ENCODE data around the gene ABHD12B. TPM values are rescaled to one million over a fixed set of nuclear protein-coding genes. Genes with fewer than 3 reads are reported as not detected.

ABHD12B gene
- total RNA-seq, 1 experiment from 2014 or later, result not detected

DNA sequence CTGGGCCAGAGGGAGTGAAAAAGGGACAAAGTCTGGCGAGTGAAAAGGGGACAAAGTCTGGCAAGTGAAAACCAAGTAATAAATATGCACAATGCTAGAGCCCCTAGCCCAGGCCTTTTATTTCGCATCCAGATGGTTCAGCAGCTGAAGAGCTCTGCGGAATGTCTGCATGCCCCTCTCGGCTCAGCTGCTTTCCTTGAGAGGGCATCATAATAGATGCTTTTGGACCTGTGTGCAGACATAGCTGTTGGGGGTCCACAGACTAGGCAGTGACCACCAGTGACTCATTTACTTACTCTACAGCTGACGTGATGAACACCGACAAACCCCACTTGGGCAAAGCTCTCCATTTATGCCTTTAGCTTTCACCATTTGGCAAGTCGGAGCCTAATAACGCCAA, 45.2 kb upstream of the ABHD12B start:
- Histone ChIP-seq H3K4me2 (no peak overlapping the region), H4K20me1 (ENCODE audit: insufficient read depth) (peaks cover 15% of the 10 kb centered on the region), H3K79me2 (ENCODE audit: low read depth) (peaks cover 34% of the 10 kb centered on the region), H3K27me3 (ENCODE audit: insufficient read depth, low read depth) (no peaks in the 10 kb centered on the region), H3K27ac (no peak overlapping the region), H3K36me3 (ENCODE audit: low read depth) (no peaks in the 10 kb centered on the region), H3F3A (ENCODE audit: insufficient read depth, low read depth) (no peaks in the 10 kb centered on the region), H3K9me2 (ENCODE audit: insufficient read depth) (no peaks in the 10 kb centered on the region), H3K4me3 (no peak overlapping the region), H3K4me1 (replicated peaks; ENCODE audit: insufficient read depth) (0 out of 2 replicates have a peak, but pooled peaks cover 8% of the 10 kb centered on the region), H3K9me3 (ENCODE audit: insufficient read depth, low read depth) (no peaks in the 10 kb centered on the region), H2AFZ (no peak overlapping the region)
- CTCF ChIA-PET, result no interaction called here
- no peak for DNase-seq
- intact Hi-C loops (cut with micrococcal nuclease; ENCODE audit: unreplicated experiment), result no loop called here
- no TSS peak for BruUV-seq (replicated peaks)
- POLR2A ChIA-PET (ENCODE audit: unreplicated experiment), result interaction anchor here (0.6 kb wide), 1 partner anchor 886 kb away, joined by 3 read pairs; no protein-coding TSS in a partner anchor
- no peak for TF ChIP-seq EZH2 (IDR thresholded peaks at IDR 0.05; ENCODE audit: low read depth)
- TF ChIP-seq, protein P1, sequence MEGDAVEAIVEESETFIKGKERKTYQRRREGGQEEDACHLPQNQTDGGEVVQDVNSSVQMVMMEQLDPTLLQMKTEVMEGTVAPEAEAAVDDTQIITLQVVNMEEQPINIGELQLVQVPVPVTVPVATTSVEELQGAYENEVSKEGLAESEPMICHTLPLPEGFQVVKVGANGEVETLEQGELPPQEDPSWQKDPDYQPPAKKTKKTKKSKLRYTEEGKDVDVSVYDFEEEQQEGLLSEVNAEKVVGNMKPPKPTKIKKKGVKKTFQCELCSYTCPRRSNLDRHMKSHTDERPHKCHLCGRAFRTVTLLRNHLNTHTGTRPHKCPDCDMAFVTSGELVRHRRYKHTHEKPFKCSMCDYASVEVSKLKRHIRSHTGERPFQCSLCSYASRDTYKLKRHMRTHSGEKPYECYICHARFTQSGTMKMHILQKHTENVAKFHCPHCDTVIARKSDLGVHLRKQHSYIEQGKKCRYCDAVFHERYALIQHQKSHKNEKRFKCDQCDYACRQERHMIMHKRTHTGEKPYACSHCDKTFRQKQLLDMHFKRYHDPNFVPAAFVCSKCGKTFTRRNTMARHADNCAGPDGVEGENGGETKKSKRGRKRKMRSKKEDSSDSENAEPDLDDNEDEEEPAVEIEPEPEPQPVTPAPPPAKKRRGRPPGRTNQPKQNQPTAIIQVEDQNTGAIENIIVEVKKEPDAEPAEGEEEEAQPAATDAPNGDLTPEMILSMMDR (conservative IDR thresholded peaks at IDR 0.05), result no peak

DNA sequence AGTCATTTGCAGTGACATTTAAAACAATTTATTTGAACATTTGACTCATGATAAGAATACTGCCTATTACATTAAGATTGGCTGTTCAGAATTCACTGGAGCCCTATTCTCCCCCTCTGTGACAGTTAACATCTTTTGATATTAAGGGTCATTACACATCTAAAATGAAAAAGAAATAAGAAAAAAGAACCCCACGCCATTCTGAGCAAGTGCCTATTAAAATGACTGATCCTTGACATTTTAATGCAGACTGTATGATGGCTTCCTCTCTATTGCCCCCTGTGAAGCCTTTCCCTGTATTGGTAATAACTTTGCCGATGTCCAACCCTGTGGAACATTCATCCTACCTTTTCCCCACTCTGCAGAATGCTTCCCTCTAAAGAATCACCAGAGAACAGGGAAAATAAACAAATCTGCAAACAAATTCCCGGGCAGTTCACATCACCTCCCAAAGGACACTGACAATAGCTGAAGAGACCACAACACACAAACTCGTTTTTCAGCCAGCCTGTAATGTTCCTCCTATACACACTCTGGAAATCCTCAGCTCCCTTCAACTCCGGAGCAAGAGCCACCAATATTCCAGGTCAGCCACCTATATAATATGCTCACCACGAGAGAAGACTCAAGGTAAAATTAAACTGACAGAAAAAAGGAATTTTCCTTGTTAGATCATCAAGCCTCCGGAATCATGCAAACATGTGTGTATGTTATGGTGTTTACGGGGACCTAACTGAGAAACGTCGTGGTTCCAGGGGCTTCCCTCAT, 42.9 kb upstream of the ABHD12B start:
- no peak for DNase-seq
- Histone ChIP-seq H3F3A (ENCODE audit: insufficient read depth, low read depth) (no peaks in the 10 kb centered on the region), H3K27me3 (ENCODE audit: insufficient read depth, low read depth) (no peaks in the 10 kb centered on the region), H3K4me3 (no peak overlapping the region), H3K79me2 (ENCODE audit: low read depth) (peaks cover 34% of the 10 kb centered on the region), H3K27ac (no peak overlapping the region), H2AFZ (no peak overlapping the region), H3K4me2 (peak overlapping the region; percentile 95), H3K9me2 (ENCODE audit: insufficient read depth) (no peaks in the 10 kb centered on the region), H4K20me1 (ENCODE audit: insufficient read depth) (peaks cover 15% of the 10 kb centered on the region), H3K36me3 (ENCODE audit: low read depth) (no peaks in the 10 kb centered on the region), H3K4me1 (replicated peaks; ENCODE audit: insufficient read depth) (0 out of 2 replicates have a peak, but pooled peaks cover 8% of the 10 kb centered on the region), H3K9me3 (ENCODE audit: insufficient read depth, low read depth) (no peaks in the 10 kb centered on the region)
- TF ChIP-seq EZH2 (IDR thresholded peaks at IDR 0.05; ENCODE audit: low read depth), result no peak
- TF ChIP-seq, protein P1 (conservative IDR thresholded peaks at IDR 0.05), result no peak
- ChIA-PET POLR2A (ENCODE audit: unreplicated experiment) (no interaction called here), CTCF (interaction anchor here (0.5 kb wide), 1 partner anchor 1195 kb away, joined by 3 read pairs; no protein-coding TSS in a partner anchor)
- intact Hi-C loops (cut with micrococcal nuclease; ENCODE audit: unreplicated experiment), result no loop called here
- TSS peak; percentile 35 for BruUV-seq (replicated peaks)

DNA sequence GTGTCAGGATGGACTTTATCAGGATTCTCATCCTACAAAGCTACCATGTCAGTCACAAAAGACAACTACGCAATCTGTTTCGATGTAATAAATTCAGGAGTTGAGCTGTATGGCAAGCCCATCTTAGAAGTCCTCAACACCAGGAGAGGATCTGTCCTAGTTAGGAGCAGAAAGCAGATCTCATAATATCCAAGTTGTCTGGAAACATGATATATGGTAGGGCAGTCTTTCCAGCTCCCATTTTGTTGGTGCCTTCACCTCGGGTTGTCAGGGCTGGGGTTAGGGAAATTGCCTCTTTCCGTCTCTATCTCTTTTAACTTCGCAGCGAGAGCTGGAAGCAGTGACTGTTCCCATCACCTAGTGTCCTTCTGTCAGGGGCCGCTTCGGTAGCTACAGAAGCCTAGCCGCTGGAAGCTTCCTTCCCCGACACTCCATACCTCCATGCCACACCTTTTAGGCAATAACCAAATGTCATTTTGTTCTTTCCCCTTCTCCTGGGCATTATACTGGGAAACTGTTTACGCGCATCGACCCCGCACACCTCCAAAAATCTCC, 42.3 kb upstream of the ABHD12B start:
- H3K79me2 ChIP-seq (ENCODE audit: low read depth), result peaks cover 30% of the 10 kb centered on the region
- H3K27me3 ChIP-seq (ENCODE audit: insufficient read depth, low read depth), result no peaks in the 10 kb centered on the region
- ChIA-PET CTCF (interaction anchor here (0.5 kb wide), 1 partner anchor 1196 kb away, joined by 3 read pairs; no protein-coding TSS in a partner anchor), POLR2A (ENCODE audit: unreplicated experiment) (interaction anchor here (0.7 kb wide), 1 partner anchor 31 kb away, joined by 4 read pairs; no protein-coding TSS in a partner anchor)
- peaks cover 15% of the 10 kb centered on the region for H4K20me1 ChIP-seq (ENCODE audit: insufficient read depth)
- DNase-seq, result no peak
- no peaks in the 10 kb centered on the region for H3K9me3 ChIP-seq (ENCODE audit: insufficient read depth, low read depth)
- H3K9me2 ChIP-seq (ENCODE audit: insufficient read depth), result no peaks in the 10 kb centered on the region
- H3K27ac ChIP-seq, result no peak overlapping the region
- BruUV-seq (replicated peaks), result no TSS peak
- H3F3A ChIP-seq (ENCODE audit: insufficient read depth, low read depth), result no peaks in the 10 kb centered on the region
- H2AFZ ChIP-seq, result peak overlapping the region; percentile 96
- H3K36me3 ChIP-seq (ENCODE audit: low read depth), result no peaks in the 10 kb centered on the region
- intact Hi-C loops (cut with micrococcal nuclease; ENCODE audit: unreplicated experiment), result no loop called here
- TF ChIP-seq EZH2 (IDR thresholded peaks at IDR 0.05; ENCODE audit: low read depth), result no peak
- TF ChIP-seq, protein P1 (conservative IDR thresholded peaks at IDR 0.05), result no peak
- peak overlapping the region; percentile 88 for H3K4me3 ChIP-seq
- peak overlapping the region; percentile 95 for H3K4me2 ChIP-seq
- 0 out of 2 replicates have a peak, but pooled peaks cover 8% of the 10 kb centered on the region for H3K4me1 ChIP-seq (replicated peaks; ENCODE audit: insufficient read depth)

Data from PC-9 (cell line).